Activated CD4-positive, alpha-beta T cell treated with anti-CD3 and anti-CD28 coated beads for 4 hours (primary cell): Measurements from ENCODE around the gene CPZ.
"Not testable (repeated sequence)": the region's sequence is repeated elsewhere in the genome, so short reads cannot be mapped to it uniquely, and the experiment has no call there.

ENCODE experiments used
- DNase-seq, 2 donors: peaks; one replicate each; pipeline ENCODE4 v3.0.0-alpha.2; 2020

Gene CPZ

GRCh38 chr4:8641931-8642650 is 49.5 kb downstream of the CPZ start:
- DNase-seq, result no peak

DNA sequence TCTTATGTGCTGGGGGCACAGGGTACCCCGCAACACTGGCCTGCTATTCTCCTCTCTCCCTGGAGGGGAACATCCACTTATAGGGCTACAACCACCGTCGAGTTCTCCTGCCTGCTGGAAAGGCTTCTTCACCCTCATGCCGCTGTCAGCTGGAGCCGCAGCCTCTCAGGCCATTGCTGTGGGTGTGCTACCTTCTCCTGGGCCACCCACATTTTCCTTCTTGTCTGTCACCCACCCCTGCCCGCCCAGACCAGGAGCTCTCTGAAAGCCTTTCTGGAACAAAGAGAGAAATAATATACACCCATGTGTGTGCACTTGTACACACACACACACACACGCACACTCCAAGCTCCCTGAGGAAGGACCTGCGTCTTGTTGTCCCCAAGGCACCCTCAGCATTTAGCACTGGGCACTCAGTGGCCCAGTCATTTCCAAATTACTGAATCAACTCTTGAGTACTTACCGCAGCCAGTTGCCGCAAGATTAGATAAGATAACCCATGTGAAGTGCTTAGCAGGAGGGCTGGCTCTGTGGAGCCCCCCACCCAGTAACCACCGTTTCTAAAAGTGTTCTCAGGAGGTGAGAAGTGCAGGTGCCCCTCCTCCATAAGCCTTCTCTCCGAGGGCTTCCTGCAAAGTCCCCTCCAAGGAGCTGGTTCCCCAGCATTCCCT is 50.2 kb downstream of the CPZ start:
- no peak for DNase-seq

GRCh38 chr4:8643441-8643840 is 50.9 kb downstream of the CPZ start:
- DNase-seq, result no peak

DNA sequence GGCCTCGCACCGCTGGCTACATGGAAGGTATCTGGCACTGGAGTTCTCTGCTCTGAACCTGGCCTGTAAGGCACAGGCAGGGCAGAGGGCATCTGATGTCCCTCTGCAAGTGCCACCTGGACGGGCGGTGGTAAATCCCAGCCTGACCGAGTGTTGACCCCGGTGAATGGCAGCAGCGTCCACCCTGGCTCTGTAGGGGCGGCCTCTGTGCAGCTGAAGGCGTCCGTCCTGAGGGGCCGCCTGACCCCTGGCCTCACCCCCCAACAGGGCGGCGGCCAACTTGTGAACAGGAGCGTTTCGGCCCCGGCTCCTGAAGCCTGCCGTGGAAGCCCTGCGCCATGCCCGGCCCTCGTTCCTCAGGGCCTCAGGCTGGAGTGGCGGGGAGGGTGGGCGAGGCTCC is 51.4 kb downstream of the CPZ start:
- no peak for DNase-seq

DNA sequence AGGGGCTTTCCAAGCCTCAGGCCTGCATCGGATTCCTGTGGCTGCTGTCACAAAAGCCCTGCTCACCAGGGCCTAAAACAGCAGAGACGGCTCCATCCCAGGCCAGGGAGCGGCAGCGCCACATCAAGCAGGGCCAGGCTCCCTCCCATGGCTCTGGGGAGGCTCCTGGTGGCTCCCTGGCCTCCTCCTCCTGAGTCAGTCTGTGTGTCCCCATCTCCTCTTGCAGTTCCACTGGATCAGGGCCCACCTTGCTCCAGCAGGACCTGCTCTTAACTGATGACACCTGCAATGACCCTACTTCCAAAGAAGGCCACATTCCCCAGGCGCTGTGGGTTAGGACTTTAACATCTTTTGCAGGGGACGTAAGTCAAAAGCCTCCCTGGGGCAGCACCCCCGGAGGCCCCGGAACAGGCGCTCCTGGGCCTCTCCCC is 51.9 kb downstream of the CPZ start:
- no peak for DNase-seq

- no peak for DNase-seq
Measured at GRCh38 chr4:8644966-8645752, 52.6 kb downstream of the CPZ start.

DNA sequence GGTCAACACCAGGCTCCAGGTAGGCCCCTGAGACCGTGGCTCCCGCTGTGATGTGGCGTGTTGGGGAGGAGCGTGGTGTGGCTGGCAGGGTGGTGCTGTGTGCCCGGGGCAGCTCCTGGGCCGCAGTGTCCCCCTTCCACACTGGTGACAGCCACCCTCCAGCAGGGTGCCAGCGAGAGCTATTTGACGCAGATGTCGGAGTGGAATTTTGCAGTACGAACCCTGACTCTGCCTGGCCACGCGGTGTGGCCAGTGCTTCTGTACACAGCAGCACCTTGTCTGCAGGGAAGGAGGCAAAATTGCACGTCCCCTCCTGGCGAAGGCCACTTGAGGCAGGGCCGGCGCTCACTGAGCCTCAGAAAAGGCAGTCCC is 53.2 kb downstream of the CPZ start:
- DNase-seq, result no peak

DNA sequence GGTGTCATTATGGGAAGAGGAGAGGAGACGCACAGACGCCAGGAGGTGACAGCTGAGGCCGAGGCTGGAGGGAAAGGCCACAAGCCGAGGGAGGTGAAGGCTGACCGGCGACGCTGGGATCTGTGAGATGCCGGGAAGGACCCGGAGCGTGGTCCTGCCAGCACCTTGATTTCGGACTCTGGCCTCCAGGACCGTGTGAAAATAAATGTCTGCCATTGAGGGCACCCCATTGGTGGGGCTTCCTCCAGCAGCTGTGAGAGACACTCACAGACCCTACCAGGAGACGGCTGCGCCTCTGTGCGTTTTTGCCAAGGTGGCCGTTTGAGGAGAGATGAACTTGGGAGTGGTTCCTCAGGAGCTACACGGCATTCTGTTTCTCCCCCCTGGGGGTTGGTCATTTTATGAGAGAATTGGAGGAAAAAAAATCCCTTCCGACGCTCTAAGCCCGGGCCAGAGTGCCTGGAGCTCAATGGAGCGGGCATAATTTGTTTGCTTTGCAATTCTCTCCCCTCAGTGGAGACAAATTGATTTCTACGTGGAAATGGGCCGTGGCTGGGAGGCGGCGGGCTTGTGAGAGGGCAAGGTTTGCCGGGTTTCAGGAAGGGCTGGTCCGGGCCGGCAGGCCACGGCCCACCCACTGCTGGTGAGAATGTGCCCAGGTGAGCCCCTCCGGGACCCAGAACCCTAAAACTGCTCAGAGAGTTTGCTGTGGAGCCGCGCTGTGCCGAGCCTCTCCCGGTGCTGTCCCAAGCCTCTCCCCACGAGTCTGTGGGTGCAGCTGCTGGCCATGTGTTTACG is 53.9 kb downstream of the CPZ start:
- DNase-seq, result no peak

GRCh38 chr4:8647094-8647570 is 54.6 kb downstream of the CPZ start:
- DNase-seq, result no peak

DNA sequence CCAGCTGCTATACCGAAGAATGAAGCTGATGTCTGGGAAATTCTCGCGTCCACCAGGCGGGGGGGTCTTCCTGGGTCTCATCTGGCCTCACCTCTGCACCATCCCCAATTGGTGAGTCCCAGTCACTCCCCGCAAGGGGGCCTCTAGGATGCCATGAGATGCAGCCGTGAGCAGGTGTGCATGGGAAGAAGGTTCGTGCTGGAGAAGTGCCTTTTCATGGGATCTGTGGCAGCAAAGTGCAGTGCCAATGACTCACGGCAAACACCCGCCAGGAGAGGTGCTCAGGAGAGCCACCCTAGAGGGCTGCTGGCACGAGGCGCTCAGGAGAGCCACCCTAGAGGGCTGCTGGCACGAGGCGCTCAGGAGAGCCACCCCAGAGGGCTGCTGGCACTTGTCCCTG is 55.1 kb downstream of the CPZ start:
- no peak for DNase-seq

- no peak for DNase-seq
Measured at GRCh38 chr4:8648296-8648695, 55.7 kb downstream of the CPZ start.

- DNase-seq, result no peak
Measured at GRCh38 chr4:8648816-8649630, 56.5 kb downstream of the CPZ start.

DNA sequence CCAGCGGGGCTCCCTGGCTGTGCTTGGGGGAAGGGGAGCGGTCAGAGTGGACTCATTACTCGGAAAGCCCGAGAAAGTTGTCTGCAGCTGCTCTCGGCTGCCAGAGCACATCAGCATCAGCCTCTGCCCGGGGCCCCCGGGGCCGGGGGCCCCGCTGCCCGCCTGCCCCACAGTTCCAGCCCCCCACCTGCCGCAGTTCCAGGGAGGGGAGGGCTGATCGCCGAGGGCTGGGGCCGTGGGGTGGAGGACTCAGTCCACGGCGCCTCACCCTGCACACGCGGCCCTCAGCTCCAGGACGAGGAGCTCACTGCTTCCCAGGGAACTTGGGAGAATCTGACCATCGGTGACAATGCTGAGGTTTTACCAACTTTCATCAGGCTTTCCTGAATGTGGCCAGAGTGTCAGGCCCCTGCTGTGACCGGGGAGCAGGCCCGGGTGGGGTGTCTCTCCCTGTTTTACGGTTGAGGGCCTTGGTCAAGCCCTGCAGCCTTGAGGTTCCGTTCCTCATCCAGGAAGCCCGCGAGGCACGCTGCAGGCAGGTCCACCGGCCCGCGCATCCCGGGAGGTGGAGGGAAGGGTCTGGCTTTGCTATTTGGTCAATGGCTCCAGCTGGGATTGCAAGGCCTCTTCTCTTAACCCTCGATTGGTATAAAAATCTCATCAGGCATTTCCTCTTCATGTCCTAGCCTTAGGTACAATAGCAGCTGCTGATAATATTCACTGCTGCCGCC is 57.2 kb downstream of the CPZ start:
- DNase-seq, result no peak

DNA sequence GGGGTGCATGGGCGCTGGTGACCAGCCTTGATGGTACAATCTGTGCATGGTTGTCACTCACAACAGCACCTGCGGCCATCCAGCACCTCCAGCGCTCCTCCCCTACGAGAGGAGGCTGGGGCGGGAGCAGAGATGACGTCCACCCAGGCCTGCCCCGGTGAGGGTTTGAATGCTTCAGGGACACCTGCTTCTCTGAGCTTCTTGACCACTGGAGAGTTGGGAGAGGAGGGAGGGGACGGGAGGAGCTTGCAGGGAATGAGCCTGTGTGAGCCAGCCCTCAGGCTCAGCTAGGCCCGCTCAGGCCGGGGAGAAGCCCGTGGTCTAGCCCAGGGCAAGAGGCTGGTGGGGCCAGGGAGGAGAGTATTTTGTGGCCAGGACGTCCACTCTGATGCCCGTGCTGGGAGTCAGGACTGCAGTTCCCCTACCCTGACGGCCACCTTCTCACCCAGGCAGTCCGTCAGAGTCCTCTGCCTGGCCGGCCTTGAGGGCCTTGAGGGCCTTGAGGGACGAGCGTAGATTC is 59.2 kb downstream of the CPZ start:
- no peak for DNase-seq

DNA sequence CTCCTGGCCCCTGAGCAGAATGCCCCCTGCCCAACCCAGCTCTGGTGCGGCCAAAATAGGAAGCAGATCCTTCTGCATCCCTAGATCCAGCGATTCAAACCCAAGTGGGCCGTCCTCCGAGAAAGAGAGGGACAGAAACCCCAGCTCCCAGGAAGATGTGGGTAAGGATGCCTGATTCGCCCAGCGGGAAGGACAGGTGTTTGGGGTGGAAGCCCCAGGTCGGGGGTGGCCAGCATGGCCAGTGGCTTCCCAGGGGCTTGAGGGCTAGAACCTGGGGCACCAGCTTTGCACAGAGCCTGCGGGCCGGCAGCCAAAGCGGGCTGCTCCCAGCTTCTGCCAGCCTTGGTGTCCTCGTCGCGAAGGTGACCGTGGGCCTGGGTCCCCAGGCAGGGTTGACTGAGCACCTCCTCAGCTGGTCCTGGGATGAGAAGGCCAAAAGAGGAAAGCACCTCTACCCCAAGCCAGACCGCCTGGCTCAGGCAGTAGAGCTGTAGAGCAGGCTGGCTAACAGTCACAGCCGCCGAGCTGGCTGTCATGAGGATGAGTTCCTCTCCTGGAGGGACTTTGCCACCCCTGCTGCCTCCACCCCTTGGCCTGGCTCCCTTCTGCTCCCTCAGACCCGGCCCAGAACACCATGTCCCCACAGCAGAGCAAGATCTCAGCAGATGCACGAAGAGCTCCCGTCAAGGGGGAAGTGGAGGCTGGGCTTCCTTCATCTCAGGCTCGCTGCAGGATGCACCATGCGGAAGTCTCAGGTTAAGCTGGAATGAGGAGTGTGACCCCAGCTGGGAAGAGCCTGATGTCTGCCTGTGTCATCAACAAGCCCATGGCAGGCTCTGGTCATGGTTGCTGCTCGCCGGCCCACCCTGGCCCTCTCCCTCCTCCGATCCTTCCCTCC is 59.9 kb downstream of the CPZ start:
- DNase-seq, result no peak

GRCh38 chr4:8653326-8654000 is 60.9 kb downstream of the CPZ start:
- DNase-seq, result no peak

GRCh38 chr4:8654139-8654538 is 61.6 kb downstream of the CPZ start:
- DNase-seq, result not testable (repeated sequence)

DNA sequence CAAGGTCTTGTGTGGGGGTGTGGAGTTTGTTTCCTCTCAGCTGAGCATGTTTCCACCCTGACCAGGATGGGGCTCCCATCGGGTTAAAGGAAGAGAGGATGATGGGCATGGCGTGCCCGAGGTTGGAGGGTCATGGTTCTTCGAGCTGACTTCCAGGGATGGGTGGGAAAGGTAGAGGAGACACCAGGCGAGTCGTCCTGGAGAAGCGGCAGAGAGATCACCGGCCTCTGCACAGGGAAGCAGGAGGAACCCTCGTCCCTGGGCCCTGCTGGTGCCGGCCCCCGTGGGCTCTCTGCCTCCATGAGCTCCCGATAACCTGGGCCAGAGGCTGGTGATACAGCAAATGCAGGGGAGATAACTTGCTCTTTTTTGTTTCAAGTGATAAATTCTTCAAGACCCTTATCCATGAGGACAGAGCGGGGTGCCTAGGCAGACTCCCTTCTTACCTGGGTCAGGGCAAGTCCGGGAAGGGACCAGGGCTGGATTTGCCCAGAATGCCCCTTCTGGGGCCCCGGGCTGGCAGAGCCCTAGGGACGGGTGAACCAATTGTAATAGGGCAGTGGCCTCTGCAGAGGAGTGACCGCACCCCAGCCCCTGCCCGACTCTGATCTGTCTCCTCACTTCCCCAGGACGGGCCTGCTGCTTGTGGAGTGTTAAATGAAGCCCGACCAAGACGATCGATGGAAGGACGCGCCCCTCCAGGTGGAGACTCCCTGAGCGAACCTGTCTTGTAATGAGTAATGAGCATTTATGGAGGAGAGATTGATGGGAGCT is 63.0 kb downstream of the CPZ start:
- no peak for DNase-seq

DNA sequence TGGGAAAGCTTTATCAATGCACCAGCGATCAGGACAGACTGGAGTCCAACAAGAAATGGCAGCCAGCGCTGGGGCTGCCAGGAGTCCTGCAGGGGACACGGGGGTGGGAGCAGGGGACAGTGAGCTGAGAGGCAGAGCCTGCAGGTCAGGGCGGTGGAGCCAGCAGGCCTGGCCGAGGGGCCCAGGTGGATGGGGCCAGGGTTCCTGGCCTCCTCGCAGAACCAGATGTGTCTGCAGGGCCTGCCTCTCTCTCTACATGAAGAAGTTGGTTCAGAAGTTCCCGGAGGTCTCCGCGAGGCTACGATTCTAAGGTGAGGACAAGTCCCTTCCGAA is 63.6 kb downstream of the CPZ start:
- DNase-seq, result no peak
